PC-9 (cell line): ENCODE data around the gene LRRC47.

Experiments used
- EZH2 ChIP-seq: fragments of 200-600 bp; sonication (generic); IDR thresholded peaks from 2 replicates; pipeline ENCODE4 v1.8.0; 2017; ENCODE audit warnings: antibody characterized with exemption, low read depth
- TF ChIP-seq, protein P1 (sequence below): fragments of 200-600 bp; sonication (generic); conservative IDR thresholded peaks from 2 replicates; pipeline ENCODE4 v1.6.1; 2017; ENCODE audit warnings: mixed run types, antibody characterized with exemption, mild to moderate bottlenecking, moderate library complexity

GRCh38 chr1:3787349-3787715, 9.0 kb downstream of the LRRC47 start:
- TF ChIP-seq, protein P1, sequence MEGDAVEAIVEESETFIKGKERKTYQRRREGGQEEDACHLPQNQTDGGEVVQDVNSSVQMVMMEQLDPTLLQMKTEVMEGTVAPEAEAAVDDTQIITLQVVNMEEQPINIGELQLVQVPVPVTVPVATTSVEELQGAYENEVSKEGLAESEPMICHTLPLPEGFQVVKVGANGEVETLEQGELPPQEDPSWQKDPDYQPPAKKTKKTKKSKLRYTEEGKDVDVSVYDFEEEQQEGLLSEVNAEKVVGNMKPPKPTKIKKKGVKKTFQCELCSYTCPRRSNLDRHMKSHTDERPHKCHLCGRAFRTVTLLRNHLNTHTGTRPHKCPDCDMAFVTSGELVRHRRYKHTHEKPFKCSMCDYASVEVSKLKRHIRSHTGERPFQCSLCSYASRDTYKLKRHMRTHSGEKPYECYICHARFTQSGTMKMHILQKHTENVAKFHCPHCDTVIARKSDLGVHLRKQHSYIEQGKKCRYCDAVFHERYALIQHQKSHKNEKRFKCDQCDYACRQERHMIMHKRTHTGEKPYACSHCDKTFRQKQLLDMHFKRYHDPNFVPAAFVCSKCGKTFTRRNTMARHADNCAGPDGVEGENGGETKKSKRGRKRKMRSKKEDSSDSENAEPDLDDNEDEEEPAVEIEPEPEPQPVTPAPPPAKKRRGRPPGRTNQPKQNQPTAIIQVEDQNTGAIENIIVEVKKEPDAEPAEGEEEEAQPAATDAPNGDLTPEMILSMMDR, result no peak
- no peak for TF ChIP-seq EZH2
